K562 (cell line): ENCODE measurements around the gene HIVEP3. TPM values are rescaled to one million over a fixed set of nuclear protein-coding genes. Genes with fewer than 3 reads are reported as not detected.

Source experiments
- ADNP ChIP-seq: fragments of 200-800 bp; sonication (Bioruptor generic); IDR thresholded peaks from 2 replicates; pipeline ENCODE4 v1.6.1; 2016; ENCODE audit warnings: missing genetic modification characterization, missing compliant biosample characterization
- BRF1 ChIP-seq: IDR thresholded peaks from 3 replicates; pipeline ENCODE4 v1.6.1; 2011; ENCODE audit warnings: borderline replicate concordance, mild to moderate bottlenecking; ENCODE audit not compliant: insufficient read length; ENCODE audit errors: extremely low read depth
- EZH2 ChIP-seq: IDR thresholded peaks from 2 replicates; pipeline ENCODE4 v1.6.1; 2012; ENCODE audit warnings: low read depth, mild to moderate bottlenecking, inconsistent platforms, low read length, borderline replicate concordance
- FIP1L1 ChIP-seq: fragments of 200-400 bp; formaldehyde crosslinking; IDR thresholded peaks from 2 replicates; pipeline ENCODE4 v1.6.1; 2018; ENCODE audit warnings: mild to moderate bottlenecking, low read depth, low read length; ENCODE audit not compliant: poor library complexity, severe bottlenecking
- HBP1 ChIP-seq: fragments of 450-650 bp; formaldehyde crosslinking; IDR thresholded peaks from 2 replicates; pipeline ENCODE4 v1.4.0; 2022; ENCODE audit warnings: missing genetic modification characterization
- IRF1 ChIP-seq: sonication (generic); formaldehyde crosslinking; IDR thresholded peaks from 2 replicates; pipeline ENCODE4 v1.8.0; 2022; ENCODE audit warnings: missing genetic modification reagents, mild to moderate bottlenecking, borderline replicate concordance
- RAD21 ChIP-seq, 2 experiments: fragments of 250-450 bp in 1 of 2; fragments of 450-650 bp in 1 of 2; sonication (Bioruptor Pico) in 1 of 2; formaldehyde crosslinking in 1 of 2; IDR thresholded peaks in 1 of 2; conservative IDR thresholded peaks in 1 of 2; 2 replicates each; pipeline versions ENCODE4 v1.4.0 to v1.8.0; 2020 to 2022; ENCODE audit warnings: mild to moderate bottlenecking in 2 of 2, moderate library complexity in 1 of 2
- RCOR1 ChIP-seq, 2 experiments: IDR thresholded peaks; 2 replicates each; pipeline ENCODE4 v1.6.1; 2012; ENCODE audit warnings: low read depth in 2 of 2, low read length in 2 of 2, borderline replicate concordance in 1 of 2, improper control_type of control experiment in 1 of 2
- SMAD2 ChIP-seq: fragments of 150-350 bp; IDR thresholded peaks from 2 replicates; pipeline ENCODE4 v1.6.1; 2014; ENCODE audit warnings: low read depth, mild to moderate bottlenecking, low read length
- SMARCB1 ChIP-seq: IDR thresholded peaks from 2 replicates; pipeline ENCODE4 v1.6.1; 2011; ENCODE audit warnings: improper control_type of control experiment, low read depth; ENCODE audit not compliant: insufficient read length
- SRSF3 ChIP-seq: fragments of 200-400 bp; formaldehyde crosslinking; IDR thresholded peaks from 2 replicates; pipeline ENCODE4 v1.6.1; 2016; ENCODE audit warnings: mild to moderate bottlenecking, low read length, moderate library complexity; ENCODE audit not compliant: insufficient read depth
- TFAM ChIP-seq: fragments of 250-450 bp; sonication (Bioruptor Pico); conservative IDR thresholded peaks from 2 replicates; pipeline ENCODE4 v1.5.0; 2021; ENCODE audit warnings: mild to moderate bottlenecking, moderate library complexity
- ZBTB1 ChIP-seq: sonication (generic); formaldehyde crosslinking; IDR thresholded peaks from 2 replicates; pipeline ENCODE4 v1.8.1; 2023; ENCODE audit warnings: missing genetic modification reagents, low read depth, mild to moderate bottlenecking, borderline replicate concordance
- ZBTB43 ChIP-seq: sonication (generic); formaldehyde crosslinking; IDR thresholded peaks from 2 replicates; pipeline ENCODE4 v1.8.0; 2023; ENCODE audit warnings: mild to moderate bottlenecking, missing genetic modification reagents
- ZKSCAN3 ChIP-seq: fragments of 250-450 bp; sonication (Bioruptor Pico); IDR thresholded peaks from 2 replicates; pipeline ENCODE4 v1.4.0; 2020
- ZNF274 ChIP-seq: IDR thresholded peaks from 2 replicates; pipeline ENCODE4 v1.6.1; 2011; ENCODE audit warnings: low read depth, mild to moderate bottlenecking, low read length, moderate library complexity, borderline replicate concordance
- polyA plus RNA-seq, 8 experiments: library from polyadenylated mRNA; depleted of rRNA in 4 of 8; stranded (reverse) in 5 of 8; unstranded in 3 of 8; fragments of >200 nt; fragmentation: Nextera tagmentation in 2 of 8; fragmentation: Illumina TruSeq in 1 of 8; extraction: Ambion mirVana in 2 of 8; extraction: Trizol in 1 of 8; gene quantifications; 2 replicates each; pipeline versions ENCODE4 v1.2.1 to v1.2.3, GENCODE V29; 2011 to 2014; ENCODE audit warnings: inconsistent platforms in 1 of 8, missing spikeins in 1 of 8
- total RNA-seq, 7 experiments: library from RNA; depleted of rRNA in 6 of 7; stranded (reverse); fragments of >200 nt in 6 of 7; fragmentation: Illumina TruSeq in 2 of 7; extraction: Trizol in 2 of 7; gene quantifications; 2 replicates each; pipeline versions ENCODE4 v1.2.1 to v1.2.3, GENCODE V29; 2011 to 2021; ENCODE audit warnings: low replicate concordance in 1 of 7

Gene HIVEP3
- total and polyA plus RNA-seq, 9 of the 15 experiments (the other 6 are each of a cell fraction or from before 2014, with no cell fraction given), result 0.09 to 0.58 (median 0.34) TPM; not detected in 1

- TF ChIP-seq RCOR1 (IDR thresholded peaks at IDR 0.05; ENCODE audit: borderline replicate concordance in 1 of 2, low read depth in 2 of 2, low read length in 2 of 2), result peak in 1 of 2 experiments; percentile 62; a peak in 1 of 4 replicates
- no peak for TF ChIP-seq HBP1 (CRISPR knock-in tag)
- TF ChIP-seq ZNF274, result no peak
- TF ChIP-seq TFAM (CRISPR knock-in tag), result no peak
- TF ChIP-seq SMARCB1, result no peak
- no peak for TF ChIP-seq EZH2
- TF ChIP-seq BRF1, result no peak
- TF ChIP-seq ZBTB1 (CRISPR knock-in tag), result no peak
- TF ChIP-seq SRSF3, result no peak
- no peak for TF ChIP-seq FIP1L1
- TF ChIP-seq IRF1 (CRISPR knock-in tag), result no peak
- TF ChIP-seq RAD21 (CRISPR knock-in tag; conservative IDR thresholded peaks at IDR 0.05 in 1 of 2, IDR thresholded peaks at IDR 0.05 in 1 of 2), result peak in 1 of 2 experiments; percentile 49; a peak in 2 of 4 replicates
- no peak for TF ChIP-seq ZKSCAN3 (CRISPR knock-in tag)
- no peak for TF ChIP-seq SMAD2
- TF ChIP-seq ZBTB43, result 0 out of 2 replicates have a peak, but pooled peaks have one; percentile 43
- TF ChIP-seq ADNP (tag), result peak; percentile 91
These were observed 426.3 kb downstream of the HIVEP3 start (continued) for GRCh38 chr1:41492341-41492848.
